Eye (tissue), 1 donor: ENCODE data around the gene FAM219A.
"Not testable (repeated sequence)": the region's sequence is repeated elsewhere in the genome, so short reads cannot be mapped to it uniquely, and the experiment has no call there.

Source experiments
- DNase-seq: peaks from one replicate; pipeline ENCODE4 v3.0.0-alpha.2; 2015

FAM219A gene

GRCh38 chr9:34482746-34483145 lies 24.4 kb upstream of the FAM219A start:
- DNase-seq, result not testable (repeated sequence)

- not testable (repeated sequence) for DNase-seq
These were observed 23.2 kb upstream of the FAM219A start for GRCh38 chr9:34481620-34482019.

GRCh38 chr9:34479431-34479866 lies 21.1 kb upstream of the FAM219A start:
- DNase-seq, result peak; percentile 30

- DNase-seq, result no peak
These were observed 19.2 kb upstream of the FAM219A start for GRCh38 chr9:34477541-34477940.

- DNase-seq, result no peak
These were observed 16.7 kb upstream of the FAM219A start for GRCh38 chr9:34475097-34475496.

GRCh38 chr9:34465468-34465867 lies 7.1 kb upstream of the FAM219A start:
- DNase-seq, result peak; percentile 16

- DNase-seq, result no peak
These were observed 6.2 kb upstream of the FAM219A start for GRCh38 chr9:34464571-34464970.

GRCh38 chr9:34463901-34464232 lies 5.5 kb upstream of the FAM219A start:
- DNase-seq, result no peak

GRCh38 chr9:34463098-34463900 lies 4.9 kb upstream of the FAM219A start:
- no peak for DNase-seq

- DNase-seq, result no peak
These were observed 1.6 kb upstream of the FAM219A start for GRCh38 chr9:34459941-34460340.

- DNase-seq, result no peak
These were observed 986 bp upstream of the FAM219A start for GRCh38 chr9:34459356-34459755.

- DNase-seq, result no peak
These were observed 580 bp upstream of the FAM219A start for GRCh38 chr9:34458959-34459340.

GRCh38 chr9:34457266-34458012 lies 931 bp downstream of the FAM219A start:
- peak; percentile 83 for DNase-seq

- DNase-seq, result no peak
These were observed 1.6 kb downstream of the FAM219A start for GRCh38 chr9:34456746-34457145.

GRCh38 chr9:34456151-34456550 lies 2.2 kb downstream of the FAM219A start:
- DNase-seq, result no peak

GRCh38 chr9:34454571-34455065 lies 3.8 kb downstream of the FAM219A start:
- DNase-seq, result no peak

GRCh38 chr9:34452568-34452967 lies 5.8 kb downstream of the FAM219A start:
- no peak for DNase-seq

- no peak for DNase-seq
These were observed 6.8 kb downstream of the FAM219A start for GRCh38 chr9:34451545-34451944.

- DNase-seq, result no peak
These were observed 7.2 kb downstream of the FAM219A start for GRCh38 chr9:34451135-34451534.

GRCh38 chr9:34450644-34451043 lies 7.7 kb downstream of the FAM219A start:
- DNase-seq, result no peak

GRCh38 chr9:34446951-34447350 lies 11.4 kb downstream of the FAM219A start:
- no peak for DNase-seq

GRCh38 chr9:34446468-34446891 lies 11.9 kb downstream of the FAM219A start:
- no peak for DNase-seq

- DNase-seq, result no peak
These were observed 14.4 kb downstream of the FAM219A start for GRCh38 chr9:34443976-34444375.

GRCh38 chr9:34443533-34443932 lies 14.8 kb downstream of the FAM219A start:
- no peak for DNase-seq
